ENCODE results near the gene TCAF2.
"Not testable (repeated sequence)": the region's sequence is repeated elsewhere in the genome, so short reads cannot be mapped to it uniquely, and the experiment has no call there.

Gene TCAF2

DNA sequence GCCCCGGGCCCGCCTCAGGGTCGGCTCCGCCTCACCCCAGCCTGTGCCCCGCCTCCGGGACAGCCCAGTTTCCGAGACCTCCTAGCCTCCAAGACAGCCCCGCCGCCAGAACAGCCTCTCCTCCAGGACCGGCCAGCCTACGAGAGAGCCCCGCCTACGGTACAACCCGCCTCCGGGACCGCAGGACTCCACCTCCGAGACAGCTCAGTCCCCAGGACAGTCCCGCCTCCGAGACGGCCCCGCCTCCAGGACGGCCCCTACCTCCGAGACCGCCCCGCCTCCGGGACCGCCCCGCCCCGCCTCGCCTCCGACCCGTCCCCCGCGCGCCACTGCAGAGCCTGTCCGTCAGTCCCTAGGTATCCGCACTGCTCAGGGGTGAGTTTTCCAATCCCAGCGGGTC lies at the start of gene TCAF2:
TSS of gene TCAF2 (plus strand) at position 329 of the 400 bp plus-strand sequence.
- not testable (repeated sequence) for DNase-seq (ENCODE audit: low spot score)

DNA sequence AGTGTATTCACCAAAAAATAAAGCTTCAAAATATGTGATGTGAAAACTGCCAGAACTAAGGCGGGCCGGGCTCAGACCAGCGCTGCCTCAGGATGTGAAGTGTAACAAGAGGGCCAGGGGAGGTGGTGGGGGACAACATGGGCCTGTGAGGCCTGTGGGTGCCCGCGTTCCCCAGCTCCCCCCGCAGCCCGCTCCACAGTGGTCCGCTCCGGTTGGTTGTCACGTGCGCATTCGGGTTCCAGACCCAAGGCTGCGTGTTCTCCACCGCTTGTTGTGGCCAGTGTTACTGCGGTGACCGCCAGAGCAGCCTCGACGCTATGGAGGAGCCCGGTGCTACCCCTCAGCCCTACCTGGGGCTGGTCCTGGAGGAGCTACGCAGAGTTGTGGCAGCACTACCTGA lies 49.3 kb upstream of the TCAF2 start, which contains the start of gene CTAGE15:
TSS of gene CTAGE15 (plus strand) at position 301 of the 400 bp plus-strand sequence. CDS start at position 318, 17 bp downstream.
- not testable (repeated sequence) for DNase-seq (ENCODE audit: low spot score)

DNA sequence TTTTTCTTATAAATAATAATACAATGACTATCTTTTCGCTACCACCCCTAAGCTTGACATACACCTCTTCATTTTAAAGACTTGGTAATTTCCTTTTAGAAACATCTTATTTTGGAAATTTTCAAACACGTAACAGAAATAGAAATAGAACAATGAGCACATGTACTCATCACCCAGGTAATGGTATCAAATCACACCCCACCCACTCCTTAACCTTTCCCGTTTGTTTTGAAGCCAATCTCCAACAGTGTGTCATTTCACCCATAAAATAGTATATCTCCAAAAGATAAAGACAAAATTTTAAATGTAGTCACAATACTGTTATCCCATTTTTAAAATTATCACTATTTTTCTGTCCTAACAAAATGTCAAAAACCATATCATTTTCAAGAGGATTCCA lies 32.6 kb upstream of the TCAF2 start:
- not testable (repeated sequence) for DNase-seq (ENCODE audit: low spot score)

GRCh38 chr7:143589897-143590296 lies 30.9 kb upstream of the TCAF2 start:
- not testable (repeated sequence) for DNase-seq (ENCODE audit: low spot score)

- not testable (repeated sequence) for DNase-seq (ENCODE audit: low spot score)
Measured at GRCh38 chr7:143598086-143598485, 22.7 kb upstream of the TCAF2 start.

DNA sequence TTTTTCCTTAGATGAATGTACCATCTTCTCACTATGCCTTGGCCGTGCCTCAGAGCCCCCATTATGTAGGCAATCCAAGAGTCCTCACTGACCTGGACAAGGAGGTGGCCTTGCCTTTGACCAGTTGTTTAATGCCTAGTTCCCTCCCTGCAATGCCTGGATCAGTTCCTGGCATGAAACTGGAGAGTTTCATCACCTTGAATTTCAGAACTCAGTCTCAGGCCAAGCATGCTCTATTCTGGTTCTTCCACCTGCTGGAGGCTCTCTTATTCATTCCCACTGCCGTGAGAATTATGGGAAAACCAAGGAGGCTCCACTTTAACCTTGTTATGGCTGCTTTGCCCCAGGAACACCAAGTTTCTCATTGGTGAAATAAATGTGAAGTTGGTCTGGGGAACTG lies 17.2 kb upstream of the TCAF2 start:
- DNase-seq (ENCODE audit: low spot score), result not testable (repeated sequence)

GRCh38 chr7:143606088-143606487 lies 14.7 kb upstream of the TCAF2 start:
- DNase-seq (ENCODE audit: low spot score), result not testable (repeated sequence)

GRCh38 chr7:143615545-143615944 lies 5.2 kb upstream of the TCAF2 start:
- DNase-seq (ENCODE audit: low spot score), result peak; percentile 0

GRCh38 chr7:143617204-143617603 lies 3.6 kb upstream of the TCAF2 start:
- DNase-seq (ENCODE audit: low spot score), result not testable (repeated sequence)

DNA sequence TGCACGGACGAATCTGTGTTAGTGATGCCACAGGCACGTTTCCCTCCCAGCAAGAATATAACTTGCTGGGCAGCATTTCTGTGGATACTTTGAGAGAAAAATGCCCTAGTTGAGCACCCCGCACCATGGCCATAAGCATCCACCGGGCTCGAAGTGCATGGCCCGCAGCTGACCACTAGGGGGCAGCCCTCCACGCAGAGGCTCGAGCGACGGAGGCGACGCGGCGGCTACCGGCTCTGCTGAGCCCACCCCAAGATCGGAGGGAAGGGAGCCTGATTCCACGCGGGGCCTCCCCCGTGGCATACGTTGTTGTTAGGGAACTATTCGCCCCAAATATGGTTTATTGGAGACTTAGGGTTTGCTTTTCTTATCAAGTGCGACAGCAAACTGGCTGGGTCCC lies 716 bp upstream of the TCAF2 start:
- DNase-seq (ENCODE audit: low spot score), result not testable (repeated sequence)

DNA sequence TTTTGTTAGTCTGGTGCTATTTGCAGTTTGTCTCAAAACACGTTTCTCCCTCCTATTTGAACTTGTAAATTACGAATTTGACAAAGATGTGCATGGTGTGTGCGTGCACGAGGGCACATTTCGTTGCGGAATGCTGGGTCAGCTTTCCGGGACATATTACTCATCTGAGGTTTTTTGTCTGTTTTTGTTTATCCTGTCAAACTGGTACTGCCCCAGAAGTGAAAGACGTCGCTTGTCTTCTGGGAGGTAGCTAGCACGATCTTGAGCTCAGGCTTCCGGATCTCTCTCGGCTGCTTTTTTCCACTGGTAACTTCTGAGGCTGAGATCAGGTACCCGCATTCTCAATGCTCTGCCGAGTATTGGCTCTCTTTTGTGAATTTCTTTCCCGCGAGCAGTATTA lies 401 bp downstream of the TCAF2 start:
- not testable (repeated sequence) for DNase-seq (ENCODE audit: low spot score)

DNA sequence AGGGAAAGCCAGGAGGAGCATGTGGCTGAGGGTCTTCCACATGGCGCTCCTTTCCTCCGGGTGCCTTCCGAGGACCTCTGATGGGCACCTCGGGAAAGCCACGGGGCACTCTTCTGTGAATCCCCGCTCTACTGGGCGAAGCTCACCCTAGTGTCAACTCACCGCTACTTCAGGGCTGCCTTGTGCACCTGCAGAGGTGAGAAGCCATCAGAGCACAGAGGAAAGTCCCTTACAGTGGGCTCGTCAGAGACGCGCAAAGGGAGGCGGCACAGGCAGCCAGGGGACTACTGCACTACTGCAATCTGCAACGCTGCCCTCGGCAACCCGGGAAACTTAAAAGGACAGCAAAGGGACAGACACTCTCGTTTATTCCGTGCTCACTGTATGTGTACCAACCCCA lies 1.4 kb downstream of the TCAF2 start:
- DNase-seq (ENCODE audit: low spot score), result not testable (repeated sequence)

- not testable (repeated sequence) for DNase-seq (ENCODE audit: low spot score)
Measured at GRCh38 chr7:143630653-143631052, 9.9 kb downstream of the TCAF2 start.

- not testable (repeated sequence) for DNase-seq (ENCODE audit: low spot score)
Measured at GRCh38 chr7:143632506-143632905, 11.7 kb downstream of the TCAF2 start.

GRCh38 chr7:143633013-143633618 lies 12.3 kb downstream of the TCAF2 start:
- not testable (repeated sequence) for DNase-seq (ENCODE audit: low spot score)

- not testable (repeated sequence) for DNase-seq (ENCODE audit: low spot score)
Measured at GRCh38 chr7:143635364-143636240, 14.8 kb downstream of the TCAF2 start.

GRCh38 chr7:143639372-143639771 lies 18.6 kb downstream of the TCAF2 start:
- DNase-seq (ENCODE audit: low spot score), result not testable (repeated sequence)

GRCh38 chr7:143640528-143641189 lies 19.9 kb downstream of the TCAF2 start:
- DNase-seq (ENCODE audit: low spot score), result not testable (repeated sequence)

DNA sequence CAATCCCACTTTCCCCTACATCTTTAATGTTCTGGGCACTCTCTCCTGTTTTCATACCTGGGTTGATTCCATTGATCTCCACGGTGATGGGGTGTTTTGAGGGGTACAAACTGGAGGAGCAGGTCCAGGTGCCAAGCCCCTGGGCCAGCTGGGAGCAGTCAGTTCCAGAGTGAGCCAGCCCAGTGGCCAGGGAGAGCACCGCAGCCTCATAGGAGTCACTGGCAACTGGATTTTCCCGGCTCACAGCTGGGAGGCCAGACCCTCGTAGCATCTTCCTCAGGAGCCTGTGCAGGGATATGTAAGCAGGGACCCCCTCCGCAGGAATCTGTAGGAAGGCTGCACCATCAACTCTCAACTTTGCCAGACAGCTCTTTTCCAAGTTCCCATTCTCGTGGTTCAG lies 25.8 kb downstream of the TCAF2 start:
- DNase-seq (ENCODE audit: low spot score), result not testable (repeated sequence)

DNA sequence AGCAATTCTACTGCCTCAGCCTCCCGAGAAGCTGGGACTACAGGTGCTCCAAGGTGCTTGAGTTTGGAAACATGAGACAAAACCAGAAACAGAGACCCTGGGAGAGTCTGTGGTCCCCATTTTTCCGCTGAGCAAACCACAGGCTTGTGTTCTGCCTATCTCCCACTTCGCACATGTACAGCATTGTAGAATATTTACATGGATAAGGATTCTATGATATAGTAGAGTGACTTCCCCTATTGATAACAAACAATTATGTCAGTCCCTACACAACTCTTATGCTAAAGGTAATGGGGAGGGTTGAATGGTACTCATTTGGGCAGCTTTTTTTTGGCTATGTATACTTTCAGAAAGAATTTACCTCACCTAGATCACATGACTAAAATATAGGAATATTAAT lies 29.1 kb downstream of the TCAF2 start:
- DNase-seq (ENCODE audit: low spot score), result not testable (repeated sequence)

DNA sequence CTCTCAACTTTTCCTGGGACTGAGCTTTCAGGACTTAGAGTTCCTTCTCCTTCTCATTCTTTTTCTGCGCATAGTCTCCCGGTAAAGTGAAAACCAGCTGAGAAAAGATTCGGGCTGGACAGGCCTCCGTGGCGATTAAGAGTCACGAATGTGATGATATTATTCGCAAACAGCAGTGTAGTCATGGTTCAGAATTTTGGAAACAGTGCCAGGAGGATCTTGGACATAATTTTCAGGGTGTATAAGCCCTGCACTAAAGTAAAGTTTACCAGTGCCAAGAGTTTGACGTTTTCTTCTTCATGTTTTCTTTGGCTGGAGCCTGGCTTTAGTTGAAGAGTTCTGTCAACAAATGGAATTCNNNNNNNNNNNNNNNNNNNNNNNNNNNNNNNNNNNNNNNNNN lies 29.7 kb downstream of the TCAF2 start:
- not testable (repeated sequence) for DNase-seq (ENCODE audit: low spot score)
